Pancreas (tissue), 10 donors: ENCODE measurements around the gene HK1. TPM values are rescaled to one million over a fixed set of nuclear protein-coding genes. Genes with fewer than 3 reads are reported as not detected.
"Not testable (repeated sequence)": the region's sequence is repeated elsewhere in the genome, so short reads cannot be mapped to it uniquely, and the experiment has no call there.

Source experiments
- ATAC-seq, 4 donors: fragments of 200-7000 bp; cut with Tn5 transposase; one replicate each; pipeline versions ENCODE4 v1.8.0 to v1.9.1; 2020; ENCODE audit warnings: mild to moderate bottlenecking in 4 of 4, moderate library complexity in 4 of 4
- DNase-seq, 6 donors: peaks; one replicate each; pipeline ENCODE4 v3.0.0-alpha.2; 2020
- FAIRE-seq: peaks from 2 replicates; lab custom pipeline; 2012; peaks lifted over from hg19 to GRCh38; lab: Jason Lieb, UNC
- H3K27ac ChIP-seq, 4 donors: fragments of 200-600 bp; sonication (generic); 1 replicate in 3 of 4; 2 replicates in 1 of 4; pipeline versions ENCODE4 v1.5.0 to v1.8.0; 2020
- H3K27me3 ChIP-seq, 4 donors: fragments of 200-600 bp; one replicate each; pipeline ENCODE4 v1.8.0; 2021
- H3K36me3 ChIP-seq, 3 donors: fragments of 200-600 bp; sonication (generic) in 1 of 3; one replicate each; pipeline versions ENCODE4 v1.5.0 to v1.8.0; 2020 to 2021
- H3K4me1 ChIP-seq, 3 donors: fragments of 200-600 bp; one replicate each; pipeline ENCODE4 v1.8.0; 2021
- H3K4me3 ChIP-seq, 4 donors: fragments of 200-600 bp; sonication (generic) in 2 of 4; one replicate each; pipeline versions ENCODE4 v1.5.0 to v1.8.0; 2020 to 2021
- H3K9me3 ChIP-seq, 4 donors: fragments of 200-600 bp; one replicate each; pipeline ENCODE4 v1.8.0; 2021
- CTCF ChIP-seq, 4 donors: fragments of 200-600 bp; sonication (generic) in 3 of 4; IDR thresholded peaks; one replicate each; pipeline versions ENCODE4 v1.5.0 to v1.8.0; 2021; ENCODE audit warnings: antibody characterized with exemption in 4 of 4
- WGBS, 2 donors: extraction: QIAGEN DNeasy Blood & Tissue Kit; methylation state at CpG; one replicate each; pipeline ENCODE4 v1.1.7; 2013; 5-methylcytosine and 5-hydroxymethylcytosine counted together
- intact Hi-C, 3 donors: fragments of 100-400 bp; cut with DNase I; formaldehyde crosslinking; loops; one replicate each; pipeline versions ENCODE4 v1.11.1 to v1.14.2; 2022
- polyA plus RNA-seq, 2 donors: library from polyadenylated mRNA; stranded (reverse); fragments of 200-250 nt; gene quantifications; one replicate each; pipeline ENCODE4 v1.2.3, GENCODE V29; 2013
- total RNA-seq, 6 donors: library from RNA; stranded (reverse); fragmentation: NEBNext Ultra II Directional in 4 of 6; extraction: Animal tissue kit (Norgen Biotek cat#: 25700) in 4 of 6; gene quantifications; one replicate each; pipeline versions ENCODE4 v1.2.1 to v1.2.4, GENCODE V29; 2021 to 2023
- donor health status: healthy with polysubstance abuse.
- donor health status: DM: no; HTN: no; CAD: no; lungs with moderate emphysema.
- donor health status: DM: no; HTN: no; CAD: no.
- donor health status: control.
- donor health status: control.
- donor health status: Bipolar disorder and iron deficiency.
- donor health status: DM: yes; HTN: yes; CAD: no.
- donor health status: DM: no; HTN: no; CAD: no.
- donor health status: DM: no; HTN: no; CAD: no.
- donor health status: DM: yes; HTN: yes; CAD: no.

Gene HK1
- total and polyA plus RNA-seq, 8 donors = 6.7 to 18.1 (median 8.6) TPM

GRCh38 chr10:69321865-69322264 is 43.6 kb downstream of the HK1 start:
- no peaks in the 10 kb centered on the region for H3K27me3 ChIP-seq
- H3K9me3 ChIP-seq = no peaks in the 10 kb centered on the region
- DNase-seq (no peak), FAIRE-seq (no peak), ATAC-seq (no peak)
- peaks cover 4 to 15% (median 9%) of the 10 kb centered on the region in 3 donors for H3K4me1 ChIP-seq
- 75 to 80% methylated on average over 5 of the region's 5 CpGs for WGBS, 2 donors
- intact Hi-C loops = no loop called here
- H3K36me3 ChIP-seq = no peaks in the 10 kb centered on the region
- TF ChIP-seq CTCF (IDR thresholded peaks at IDR 0.05) = no peak
- H3K27ac ChIP-seq = no peak overlapping the region
- H3K4me3 ChIP-seq = no peak overlapping the region

GRCh38 chr10:69322346-69322745 is 44.0 kb downstream of the HK1 start:
- intact Hi-C loops, ATAC-seq, H3K36me3 ChIP-seq, H3K4me3 ChIP-seq, H3K27ac ChIP-seq, H3K27me3 ChIP-seq, H3K9me3 ChIP-seq, DNase-seq, FAIRE-seq: not testable (repeated sequence)
- peaks cover 4 to 19% (median 10%) of the 10 kb centered on the region in 3 donors for H3K4me1 ChIP-seq
- WGBS, 2 donors = 86 to 92% methylated on average over 4 to 7 of the region's 7 CpGs

GRCh38 chr10:69323622-69324021 is 45.3 kb downstream of the HK1 start:
- WGBS, 2 donors = 42 to 50% methylated on average over 2 of the region's 2 CpGs
- FAIRE-seq (no peak), DNase-seq (no peak), ATAC-seq (no peak)
- H3K4me1 ChIP-seq = peaks cover 13 to 19% (median 18%) of the 10 kb centered on the region in 3 donors
- no peaks in the 10 kb centered on the region for H3K9me3 ChIP-seq
- no peaks in the 10 kb centered on the region for H3K36me3 ChIP-seq
- intact Hi-C loops = no loop called here
- H3K4me3 ChIP-seq = no peak overlapping the region
- H3K27me3 ChIP-seq = no peaks in the 10 kb centered on the region
- H3K27ac ChIP-seq = no peak overlapping the region
- TF ChIP-seq CTCF (IDR thresholded peaks at IDR 0.05) = no peak

GRCh38 chr10:69324583-69324982 is 46.3 kb downstream of the HK1 start:
- intact Hi-C loops = no loop called here
- Histone ChIP-seq H3K9me3 (no peaks in the 10 kb centered on the region), H3K4me1 (peaks cover 9 to 19% (median 13%) of the 10 kb centered on the region in 3 donors), H3K27me3 (no peaks in the 10 kb centered on the region), H3K4me3 (no peak overlapping the region), H3K27ac (no peak overlapping the region), H3K36me3 (no peaks in the 10 kb centered on the region)
- FAIRE-seq = no peak
- DNase-seq = no peak
- no peak for ATAC-seq
- 85 to 93% methylated on average over 1 of the region's 1 CpG for WGBS, 2 donors
- TF ChIP-seq CTCF (IDR thresholded peaks at IDR 0.05) = no peak

GRCh38 chr10:69325637-69326523 is 47.6 kb downstream of the HK1 start:
- H3K36me3 ChIP-seq, intact Hi-C loops, H3K9me3 ChIP-seq, H3K27me3 ChIP-seq, DNase-seq, H3K4me3 ChIP-seq, FAIRE-seq: not testable (repeated sequence)
- peak in 1 of 4 donors; percentile 45 for ATAC-seq
- peak overlapping the region in 2 of 4 donors; percentile 13 to 42 for H3K27ac ChIP-seq
- WGBS, 2 donors = 64 to 65% methylated on average over 24 of the region's 24 CpGs
- peaks cover 9 to 14% (median 9%) of the 10 kb centered on the region in 3 donors for H3K4me1 ChIP-seq

- Histone ChIP-seq H3K4me1 (peaks cover 9 to 14% (median 9%) of the 10 kb centered on the region in 3 donors), H3K4me3 (no peak overlapping the region), H3K27me3 (no peaks in the 10 kb centered on the region), H3K36me3 (no peaks in the 10 kb centered on the region), H3K9me3 (no peaks in the 10 kb centered on the region), H3K27ac (peak overlapping the region in 1 of 4 donors; percentile 13)
- intact Hi-C loops = no loop called here
- no peak for ATAC-seq
- no peak for FAIRE-seq
- DNase-seq = no peak
- no peak for TF ChIP-seq CTCF (IDR thresholded peaks at IDR 0.05)
- WGBS, 2 donors = 83 to 85% methylated on average over 3 of the region's 3 CpGs
Measured at GRCh38 chr10:69326692-69327091, 48.4 kb downstream of the HK1 start.
